ENCODE measurements around the gene MOG.
A peak's percentile ranks its signal among the peaks of the same experiment; 100 is the strongest.

GRCh38 chr6:29696147-29697125 lies 39.5 kb downstream of the MOG start:
- TF ChIP-seq CTCF (IDR thresholded peaks at IDR 0.05): peak; percentile 35; the same call in 2 of the 3 replicates
- no peak for TF ChIP-seq BCL3 (IDR thresholded peaks at IDR 0.05)
- TF ChIP-seq FOSB (CRISPR knock-in tag; IDR thresholded peaks at IDR 0.05): no peak
- no peak for TF ChIP-seq CHD2 (IDR thresholded peaks at IDR 0.05; ENCODE audit: low read length, partially characterized antibody)
- TF ChIP-seq BHLHE40 (IDR thresholded peaks at IDR 0.05; ENCODE audit: low read depth, low read length): no peak
- TF ChIP-seq EP300 (IDR thresholded peaks at IDR 0.05): no peak
- TF ChIP-seq POLR2A (IDR thresholded peaks at IDR 0.05; ENCODE audit: low read length): no peak
- no peak for TF ChIP-seq HMGXB4 (CRISPR knock-in tag; IDR thresholded peaks at IDR 0.05; ENCODE audit: borderline replicate concordance)
- no peak for TF ChIP-seq E2F6 (IDR thresholded peaks at IDR 0.05; ENCODE audit: borderline replicate concordance, low read depth)
- TF ChIP-seq MYC (IDR thresholded peaks at IDR 0.05; ENCODE audit: borderline replicate concordance, low read length): no peak
- no peak for TF ChIP-seq CHD4 (IDR thresholded peaks at IDR 0.05; ENCODE audit: borderline replicate concordance)
- TF ChIP-seq PBX3 (IDR thresholded peaks at IDR 0.05): no peak
- TF ChIP-seq CEBPB (IDR thresholded peaks at IDR 0.05): no peak
